Measurements from ENCODE around the gene SSC4D. TPM values are rescaled to one million over a fixed set of nuclear protein-coding genes. Genes with fewer than 3 reads are reported as not detected.
"Not testable (repeated sequence)": the region's sequence is repeated elsewhere in the genome, so short reads cannot be mapped to it uniquely, and the experiment has no call there.

Gene SSC4D
- total RNA-seq, 1 experiment from 2014 or later, result 0.60 TPM

DNA sequence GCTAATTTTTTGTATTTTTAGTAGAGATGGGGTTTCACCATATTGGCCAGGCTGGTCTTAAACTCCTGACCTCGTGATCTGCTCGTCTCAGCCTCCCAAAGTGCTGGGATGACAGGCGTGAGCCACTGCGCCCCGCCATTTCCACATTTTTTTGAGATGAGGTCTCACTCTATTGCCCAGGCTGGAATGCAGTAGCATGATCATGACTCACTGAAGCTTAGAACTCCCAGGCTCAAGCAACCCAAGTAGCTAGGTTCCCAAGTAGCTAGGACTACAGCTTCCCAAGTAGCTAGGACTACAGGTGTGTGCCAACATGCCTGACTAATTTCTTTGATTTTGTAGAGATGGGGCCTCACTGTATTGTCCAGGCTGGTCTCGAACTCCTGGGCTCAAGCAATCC is 11.6 kb upstream of the SSC4D start:
- DNase-seq (ENCODE audit: low read depth), result peak; percentile 93

DNA sequence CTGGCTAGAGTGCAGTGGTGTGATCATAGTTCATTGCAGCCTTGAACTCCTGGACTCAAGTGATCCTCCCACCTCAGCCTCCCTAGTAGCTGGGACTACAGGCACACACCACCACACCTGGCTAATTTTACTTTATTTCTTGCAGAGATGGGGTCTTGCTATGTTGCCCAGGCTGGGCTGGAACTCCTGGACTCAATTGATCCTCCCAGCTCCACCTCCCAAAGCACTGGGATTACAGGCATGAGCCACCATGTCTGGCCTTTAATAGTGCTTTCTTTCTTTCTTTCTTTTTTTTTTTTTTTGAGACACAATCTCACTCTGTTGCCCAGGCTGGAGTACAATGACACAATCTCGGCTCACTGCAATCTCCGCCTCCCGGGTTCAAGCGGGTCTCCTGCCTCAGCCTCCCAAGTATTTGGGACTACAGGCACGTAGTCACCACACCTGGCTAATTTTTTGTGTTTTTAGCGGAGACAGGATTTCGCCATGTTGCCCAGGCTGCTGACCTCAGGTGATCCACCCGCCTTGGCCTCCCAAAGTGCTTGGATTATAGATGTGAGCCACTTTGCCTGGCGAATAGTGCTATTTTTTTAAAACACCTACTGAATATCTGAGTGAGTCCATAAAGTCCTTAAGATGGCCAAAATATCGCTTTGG is 8.3 kb upstream of the SSC4D start:
- not testable (repeated sequence) for DNase-seq (ENCODE audit: low read depth)

DNA sequence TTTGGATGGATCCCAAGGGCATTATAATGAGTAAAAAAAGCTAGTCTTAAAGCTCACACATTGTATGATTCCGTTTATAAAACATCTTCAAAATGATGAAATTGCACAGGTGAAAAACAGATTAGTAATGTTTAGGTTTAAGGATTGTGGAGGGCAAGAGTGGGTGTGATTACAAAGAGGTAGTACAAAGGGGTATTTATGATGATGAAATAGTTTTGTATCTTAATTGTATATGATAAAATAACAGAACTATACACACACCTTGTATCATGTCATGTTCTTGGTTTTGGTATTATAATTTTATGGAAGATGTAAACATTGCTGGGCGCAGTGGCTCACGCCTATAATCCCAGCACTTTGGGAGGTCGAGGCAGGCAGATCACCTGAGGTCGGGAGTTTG is 2.8 kb upstream of the SSC4D start:
- no peak for DNase-seq (ENCODE audit: low read depth)

DNA sequence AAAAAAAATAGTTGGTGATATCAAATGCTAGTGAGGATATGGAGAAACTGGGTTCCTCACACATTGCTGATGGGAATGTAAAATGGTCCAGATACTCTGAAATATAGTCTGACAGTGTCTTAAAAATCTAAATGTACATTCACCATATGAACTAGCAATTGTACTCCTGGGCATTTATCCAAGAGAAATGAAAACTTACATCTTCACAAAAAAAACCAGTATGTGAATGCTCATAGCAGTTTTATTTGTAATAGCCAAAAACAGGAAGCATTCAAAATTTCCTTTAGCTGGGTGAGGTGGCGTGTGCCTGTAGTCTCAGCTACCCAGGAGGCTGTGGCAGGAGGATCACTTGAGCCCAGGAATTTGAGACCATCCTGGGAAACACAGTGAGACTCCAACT is 2.1 kb upstream of the SSC4D start:
- DNase-seq (ENCODE audit: low read depth), result no peak

DNA sequence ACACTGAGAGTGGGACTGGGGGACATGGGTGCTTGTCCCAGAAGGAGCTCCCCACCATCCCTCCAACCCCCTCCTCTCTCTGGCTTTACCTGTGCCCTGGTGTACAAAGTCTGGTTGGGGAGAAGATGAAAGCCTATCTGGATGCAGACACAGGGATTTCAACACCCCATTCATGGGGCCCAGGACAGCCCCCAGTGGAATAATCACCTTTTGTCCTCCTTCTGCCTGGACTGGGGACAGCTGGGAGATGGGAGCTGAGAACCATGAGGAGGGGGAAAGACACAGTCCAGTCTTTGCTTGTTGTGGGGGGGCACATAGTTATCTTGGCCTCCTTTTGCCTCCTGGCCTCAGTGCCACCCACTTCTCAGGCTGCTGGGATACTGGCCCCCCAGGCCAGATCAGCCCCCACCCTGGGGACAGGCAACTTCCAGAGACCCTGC is 1.4 kb downstream of the SSC4D start:
- no peak for DNase-seq (ENCODE audit: low read depth)

DNA sequence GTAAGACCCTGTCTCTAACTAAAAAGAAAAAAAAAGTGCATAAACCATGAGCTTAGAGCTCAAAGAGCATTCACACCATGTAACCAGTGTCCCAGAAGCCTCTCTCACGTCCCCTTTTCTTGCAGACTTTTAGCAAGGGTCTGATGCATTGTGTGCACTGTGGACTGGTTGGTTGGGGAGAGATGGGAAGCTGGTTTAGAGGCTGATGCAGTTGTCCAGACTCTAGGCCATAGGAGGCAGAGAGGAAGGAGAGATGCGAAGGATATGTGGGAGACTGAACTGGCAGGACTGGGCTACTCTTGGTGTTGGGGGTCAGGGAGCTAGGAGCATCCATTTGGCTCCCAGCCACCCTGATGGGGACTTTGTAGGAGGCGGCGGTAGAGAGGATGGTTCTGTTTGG is 1.8 kb downstream of the SSC4D start:
- no peak for DNase-seq (ENCODE audit: low read depth)

DNA sequence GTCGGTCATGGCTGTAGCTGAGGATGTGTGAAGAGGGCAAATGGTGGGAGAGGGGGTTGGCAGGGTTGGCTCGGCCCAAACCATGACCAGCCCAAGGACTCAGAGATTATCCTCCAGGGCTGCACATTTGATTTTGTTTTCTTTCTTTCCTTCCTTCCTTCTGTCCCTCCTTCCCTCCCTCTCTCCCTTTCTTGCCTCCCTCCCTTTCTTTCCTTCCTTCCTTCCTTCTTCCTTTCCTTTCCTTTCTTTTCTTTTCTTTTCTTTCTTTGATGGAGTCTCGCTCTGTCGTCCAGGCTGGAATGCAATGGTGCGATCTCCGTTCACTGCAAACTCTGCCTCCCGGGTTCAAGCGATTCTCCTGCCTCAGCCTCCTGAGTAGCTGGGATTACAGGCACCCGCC is 3.8 kb downstream of the SSC4D start:
- DNase-seq (ENCODE audit: low read depth), result no peak

DNA sequence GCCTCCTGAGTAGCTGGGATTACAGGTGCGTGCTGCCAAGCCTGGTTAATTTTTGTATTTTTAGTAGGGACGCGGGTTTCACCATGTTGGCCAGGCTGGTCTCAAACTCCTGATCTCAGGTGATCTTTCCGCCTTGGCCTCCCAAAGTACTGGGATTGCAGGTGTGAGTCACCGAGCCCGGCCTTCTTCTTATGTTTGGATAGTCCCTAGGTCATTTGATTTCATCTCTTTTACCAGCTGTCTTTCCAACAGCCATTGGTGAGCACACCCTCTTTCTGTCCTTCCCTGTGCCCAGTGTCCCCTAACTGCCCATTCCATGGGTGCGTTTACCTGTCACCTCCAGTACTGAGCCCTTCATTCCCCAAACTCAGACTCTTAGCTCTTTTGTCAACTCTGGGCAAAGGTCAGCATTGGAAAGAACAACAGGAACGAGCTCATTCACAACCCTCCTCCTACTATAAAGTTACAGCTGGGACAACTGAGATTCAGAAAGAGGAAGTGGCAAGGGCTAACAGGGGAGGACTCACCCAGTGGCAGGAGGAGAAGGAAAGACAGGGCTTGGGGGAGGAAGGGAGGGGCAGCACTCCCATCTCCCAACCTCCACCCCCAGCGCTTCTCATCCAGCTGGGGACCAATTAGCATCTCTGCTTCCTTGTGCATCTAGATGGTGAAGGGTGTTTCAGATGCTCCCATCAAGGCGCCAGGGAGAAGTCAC is 5.6 kb downstream of the SSC4D start:
- DNase-seq (ENCODE audit: low read depth), result no peak

DNA sequence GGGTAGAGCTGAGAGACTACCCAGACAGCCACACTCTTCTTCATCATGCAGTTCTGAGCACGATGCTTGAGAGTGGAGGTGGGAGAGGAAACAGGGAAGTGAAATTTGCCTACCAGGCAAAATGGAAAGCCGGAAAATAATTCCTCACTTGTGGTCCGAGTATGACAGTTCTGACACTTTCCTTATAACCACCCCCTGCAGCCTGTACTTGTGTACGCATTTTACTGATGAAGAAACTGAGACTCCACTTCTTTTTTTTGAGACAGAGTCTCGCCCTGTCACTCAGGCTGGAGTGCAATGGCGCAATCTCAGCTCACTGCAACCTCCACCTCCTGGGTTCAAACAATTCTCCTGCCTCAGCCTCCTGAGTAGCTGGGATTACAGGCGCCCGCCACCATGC is 6.4 kb downstream of the SSC4D start:
- DNase-seq (ENCODE audit: low read depth), result not testable (repeated sequence)

DNA sequence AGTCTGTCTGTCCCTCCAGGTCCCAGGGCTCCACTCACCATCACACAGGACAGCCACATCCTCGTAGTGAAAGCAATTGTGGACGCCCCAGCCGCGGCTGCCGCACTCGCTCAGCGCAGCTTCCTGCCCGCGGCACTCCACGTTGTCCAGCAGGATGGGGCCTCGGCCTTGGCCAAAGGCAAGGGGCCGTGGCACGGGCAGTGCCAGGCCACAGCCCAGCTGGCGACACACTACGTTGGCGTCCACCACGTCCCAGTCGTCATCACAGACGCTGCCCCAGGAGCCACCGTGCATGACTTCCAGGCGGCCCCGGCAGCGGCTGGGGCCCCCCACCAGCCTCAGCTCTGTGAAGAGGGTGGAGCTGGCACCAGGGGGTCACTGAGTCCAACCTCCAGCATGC is 9.2 kb downstream of the SSC4D start:
- DNase-seq (ENCODE audit: low read depth), result no peak

DNA sequence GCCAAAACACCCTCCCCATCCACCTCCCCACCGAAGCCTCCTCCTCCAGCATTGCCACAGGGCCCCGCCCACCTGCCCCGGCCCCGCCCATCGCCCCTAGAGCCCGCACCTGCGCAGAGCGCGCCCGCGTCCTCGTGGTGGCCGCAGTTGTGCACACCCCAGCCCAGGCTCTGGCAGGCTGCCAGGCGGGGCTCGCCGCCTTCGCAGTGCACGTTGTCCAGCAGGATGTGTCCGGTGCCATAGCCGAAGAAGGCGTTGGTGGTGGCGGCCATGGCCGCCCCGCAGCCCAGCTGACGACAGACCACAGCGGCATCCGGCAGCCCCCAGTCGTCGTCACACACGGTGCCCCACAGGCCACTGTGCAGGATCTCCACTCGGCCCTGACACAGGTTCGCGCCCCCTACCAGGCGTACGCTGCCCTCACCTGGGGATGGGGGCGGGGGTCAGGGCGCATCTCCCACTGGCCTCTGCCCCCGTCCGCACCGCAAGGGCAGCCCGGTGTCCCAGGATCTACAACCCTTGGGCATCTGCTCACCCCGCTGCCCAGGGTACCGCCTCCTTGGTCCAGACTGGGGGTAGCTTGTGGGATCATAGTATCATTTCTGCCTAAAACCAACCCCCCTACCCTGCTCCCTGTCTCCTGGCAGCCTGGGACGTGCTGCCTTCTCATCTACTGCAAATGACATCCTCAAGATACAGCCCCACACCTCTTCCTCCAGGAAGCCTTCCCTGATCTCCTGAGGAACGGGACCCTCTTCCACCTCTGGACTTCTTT is 11.9 kb downstream of the SSC4D start:
- DNase-seq (ENCODE audit: low read depth), result peak; percentile 80

DNA sequence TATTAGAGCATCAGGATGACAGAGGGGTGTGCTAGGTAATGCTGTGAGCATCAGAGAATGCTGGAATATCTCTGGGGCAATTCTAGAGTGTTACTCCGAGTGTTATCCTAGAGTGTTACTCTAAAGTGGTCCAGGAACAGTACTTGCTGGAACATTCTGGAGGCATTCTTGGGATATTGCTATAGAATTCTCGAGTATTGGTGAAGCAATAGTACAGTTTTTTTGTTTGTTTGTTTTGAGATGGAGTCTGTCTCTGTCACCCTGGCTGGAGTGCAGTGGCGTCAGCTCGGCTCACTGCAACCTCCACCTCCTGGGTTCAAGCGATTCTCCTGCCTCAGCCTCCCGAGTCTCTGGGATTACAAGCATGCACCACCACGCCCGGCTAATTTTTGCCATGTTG is 12.6 kb downstream of the SSC4D start:
- no peak for DNase-seq (ENCODE audit: low read depth)

DNA sequence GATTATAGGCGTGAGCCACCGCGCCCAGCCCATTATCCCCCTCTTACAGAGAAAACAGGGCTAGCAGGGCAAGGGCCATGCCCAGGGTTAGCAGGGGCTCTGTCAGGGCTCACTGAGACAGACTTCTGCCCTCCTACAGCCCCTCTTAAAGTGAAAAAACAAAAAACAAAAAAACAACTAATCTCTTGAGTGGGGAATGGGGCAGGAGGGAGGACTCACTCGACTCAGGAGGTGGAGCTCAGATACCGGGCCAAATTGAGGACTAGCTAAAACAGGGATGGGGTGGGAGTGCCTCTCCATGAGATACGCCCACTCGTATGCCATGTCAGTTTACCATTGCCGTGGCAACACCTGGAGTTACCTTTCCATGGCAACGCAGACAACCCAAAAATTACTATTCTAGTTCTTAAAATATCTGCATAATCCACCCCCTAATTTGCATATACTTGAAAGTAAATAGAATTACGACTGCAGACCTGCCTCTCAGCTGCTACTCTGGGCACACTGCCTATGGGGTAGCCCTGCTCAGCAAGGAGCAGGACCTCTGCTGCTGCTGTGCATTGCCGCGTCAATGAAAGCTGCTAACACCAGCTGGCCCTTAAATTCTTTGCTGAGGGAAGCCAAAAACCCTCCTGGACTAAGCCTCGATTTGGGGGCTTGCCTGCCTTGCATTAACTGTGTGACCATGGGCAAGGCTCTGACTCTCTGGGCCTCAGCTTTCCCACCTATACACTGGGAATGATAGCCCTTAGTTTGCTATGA is 13.4 kb downstream of the SSC4D start:
- no peak for DNase-seq (ENCODE audit: low read depth)

DNA sequence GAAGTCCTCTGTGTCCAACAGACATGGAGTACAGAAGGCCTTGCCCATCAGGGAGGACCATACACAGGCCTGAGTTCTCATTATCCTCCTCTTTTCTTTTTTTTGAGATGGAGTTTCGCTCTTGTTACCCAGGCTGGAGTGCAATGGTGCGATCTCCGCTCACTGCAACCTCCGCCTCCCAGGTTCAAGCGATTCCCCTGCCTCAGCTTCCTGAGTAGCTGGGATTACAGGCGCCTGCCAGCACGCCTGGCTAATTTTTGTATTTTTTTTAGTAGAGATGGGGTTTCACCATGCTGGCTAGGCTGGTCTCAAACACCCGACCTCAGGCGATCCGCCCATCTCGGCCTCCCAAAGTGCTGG is 13.9 kb downstream of the SSC4D start:
- not testable (repeated sequence) for DNase-seq (ENCODE audit: low read depth)

DNA sequence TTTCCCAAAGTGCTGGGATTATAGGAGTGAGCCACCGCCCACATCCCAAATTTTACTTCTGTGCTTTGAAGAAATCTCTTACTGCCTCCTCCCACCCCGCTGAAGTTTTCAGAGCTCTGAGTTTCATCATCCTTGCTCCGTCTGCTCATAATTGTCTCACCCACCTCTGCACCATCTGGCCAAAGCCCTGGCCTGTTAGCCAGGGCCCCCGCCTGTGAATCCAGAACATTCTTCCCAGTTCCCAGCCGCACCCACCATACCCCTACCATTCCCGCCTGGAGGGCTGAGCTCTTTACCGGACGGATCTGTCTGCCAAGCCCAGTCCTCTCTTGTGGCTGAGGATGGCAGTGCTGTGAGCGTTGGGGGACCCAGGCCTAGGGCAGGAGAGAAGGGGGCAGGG is 14.5 kb downstream of the SSC4D start:
- DNase-seq (ENCODE audit: low read depth), result no peak

DNA sequence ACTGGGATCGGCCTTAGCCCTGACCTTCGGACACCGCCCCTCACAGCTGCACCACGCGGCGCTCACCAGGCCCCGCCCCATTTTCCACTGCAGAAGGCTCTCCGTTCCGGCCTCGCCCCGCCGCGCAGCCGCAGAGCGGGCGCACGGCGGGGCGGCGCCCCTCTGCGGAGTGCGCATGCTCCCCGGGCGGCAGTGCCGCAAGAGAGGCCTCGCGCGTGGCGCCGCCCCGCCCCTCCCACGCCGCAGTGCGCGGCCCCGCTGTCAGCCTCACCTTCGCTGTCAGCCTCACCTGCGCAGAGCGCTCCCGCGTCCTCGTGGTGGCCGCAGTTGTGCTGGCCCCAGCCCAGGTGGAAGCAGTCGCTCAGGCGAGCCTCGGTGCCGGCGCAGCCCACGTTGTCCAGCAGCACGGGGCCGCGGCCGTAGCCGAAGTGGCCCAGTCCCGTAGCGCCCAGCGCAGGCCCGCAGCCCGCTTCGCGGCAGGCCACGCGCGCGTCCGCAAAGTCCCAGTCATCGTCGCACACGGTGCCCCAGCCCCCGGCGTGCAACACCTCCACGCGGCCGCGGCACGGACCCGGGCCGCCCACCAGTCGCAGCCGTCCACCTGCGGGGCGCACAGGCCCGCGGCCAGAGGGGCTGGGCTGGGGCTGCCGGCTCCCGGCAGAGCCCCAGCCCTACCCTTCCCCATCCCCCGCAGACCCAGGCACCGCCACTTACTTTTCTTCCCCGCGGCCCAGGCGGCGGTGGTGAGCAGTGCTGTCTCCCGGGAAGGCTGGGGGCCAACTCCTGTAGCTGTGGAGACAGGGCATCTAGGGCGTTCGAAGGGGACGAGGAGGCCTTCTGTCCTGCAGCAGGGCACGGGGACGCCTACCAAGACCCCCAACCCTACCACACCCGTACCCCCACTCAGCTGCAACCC is 16.1 kb downstream of the SSC4D start:
- peak; percentile 89 for DNase-seq (ENCODE audit: low read depth)

DNA sequence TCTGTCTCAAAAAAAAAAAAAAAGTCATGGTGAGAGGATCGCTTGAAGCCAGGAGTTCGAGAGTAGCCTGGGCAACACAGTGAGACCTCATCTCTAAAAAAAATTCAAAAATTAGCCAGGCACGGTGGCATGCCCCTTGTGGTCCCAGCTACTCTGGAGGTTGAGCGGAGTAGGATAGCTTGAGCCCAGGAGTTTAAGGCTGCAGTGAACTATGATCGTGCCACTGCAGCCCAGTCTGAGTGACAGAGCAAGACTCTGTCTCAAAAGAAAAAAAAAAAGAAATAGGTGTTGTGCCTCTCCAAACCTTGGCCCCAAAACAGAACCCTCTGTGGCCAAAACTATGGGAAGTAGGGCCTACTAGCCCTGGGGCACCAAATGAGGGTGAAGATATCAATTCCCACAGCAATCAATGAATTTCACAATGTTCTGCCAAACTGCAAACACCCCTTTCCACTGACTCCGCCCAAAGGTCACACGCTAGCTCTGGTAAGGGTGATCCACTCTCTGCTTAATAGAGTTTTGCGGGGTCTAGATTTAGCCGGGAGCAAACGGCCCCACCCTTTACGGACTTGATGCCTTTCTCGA is 16.9 kb downstream of the SSC4D start:
- no peak for DNase-seq (ENCODE audit: low read depth)

DNA sequence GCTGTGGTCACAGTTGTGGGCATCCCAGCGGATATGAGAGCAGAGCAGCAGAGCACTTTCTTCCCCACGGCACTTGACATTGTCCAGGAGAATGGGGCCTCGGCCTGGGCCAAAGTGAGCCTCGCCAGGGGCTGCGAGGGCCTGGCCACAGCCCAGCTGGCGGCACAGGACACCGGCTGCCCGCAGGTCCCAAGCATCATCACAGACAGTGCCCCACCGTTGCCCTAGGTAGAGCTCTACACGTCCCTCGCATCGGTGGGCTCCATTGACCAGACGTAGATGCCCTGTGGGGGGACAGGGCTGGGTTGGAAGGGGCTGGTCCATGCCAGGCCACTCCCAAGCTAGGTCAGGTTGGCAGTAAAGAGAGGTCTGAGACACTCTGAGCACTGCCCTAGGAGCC is 19.4 kb downstream of the SSC4D start:
- no peak for DNase-seq (ENCODE audit: low read depth)

DNA sequence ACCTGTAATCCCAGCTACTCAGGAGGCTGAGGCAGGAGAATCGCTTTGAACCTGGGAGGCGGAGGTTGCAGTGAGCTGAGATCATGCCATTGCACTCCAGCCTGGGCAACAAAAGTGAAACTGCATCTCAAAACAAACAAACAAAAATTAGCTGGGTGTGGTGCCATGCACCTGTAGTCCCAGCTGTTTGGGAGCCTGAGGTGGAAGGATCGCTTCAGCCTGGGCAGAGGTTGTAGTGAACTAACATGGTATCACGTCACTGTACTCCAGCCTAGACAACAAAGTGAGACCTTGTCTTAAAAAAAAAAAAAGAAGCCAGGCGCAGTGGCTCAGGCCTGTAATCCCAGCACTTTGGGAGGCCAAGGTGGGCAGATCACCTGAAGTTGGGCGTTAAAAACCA is 21.7 kb downstream of the SSC4D start:
- DNase-seq (ENCODE audit: low read depth), result not testable (repeated sequence)

DNA sequence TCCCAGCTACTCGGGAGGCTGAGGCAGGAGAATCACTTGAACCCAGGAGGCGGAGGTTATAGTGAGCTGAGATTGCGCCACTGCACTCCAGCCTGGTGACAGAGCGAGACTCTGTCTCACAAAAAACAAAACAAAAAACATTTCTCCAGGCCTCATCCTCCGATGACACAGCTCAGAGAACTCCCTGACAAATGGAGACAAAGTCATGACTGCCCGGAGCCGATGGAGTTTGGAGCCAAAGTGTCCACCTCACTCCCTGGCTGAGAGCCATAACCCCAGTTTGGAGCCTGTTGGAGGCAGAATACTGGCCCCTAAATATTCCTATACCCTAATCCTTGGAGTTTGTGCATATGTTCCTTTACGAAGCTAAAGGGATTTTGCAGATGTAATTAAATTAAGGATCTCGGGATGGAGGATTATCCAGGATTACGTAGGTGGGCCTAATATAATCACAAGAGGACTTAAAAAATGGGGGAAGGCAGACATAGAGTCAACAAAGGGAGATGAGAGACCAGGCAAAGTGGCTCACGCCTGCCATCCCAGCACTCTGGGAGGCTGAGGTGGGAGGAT is 22.7 kb downstream of the SSC4D start:
- peak; percentile 34 for DNase-seq (ENCODE audit: low read depth)
